B cell (primary cell): Measurements from ENCODE around the gene SPATA6L. TPM values are rescaled to one million over a fixed set of nuclear protein-coding genes. Genes with fewer than 3 reads are reported as not detected.

ENCODE experiments used
- ATAC-seq: fragments of 200-7000 bp; cut with Tn5 transposase; one replicate; pipeline ENCODE4 v1.10.0; 2021; ENCODE audit warnings: low read depth, mild to moderate bottlenecking, moderate number of reproducible peaks, moderate library complexity
- CTCF ChIA-PET: fragments of 350-600 bp; sonication (Branson Sonifier 250); formaldehyde crosslinking; loops from one replicate; lab custom pipeline; 2021; ENCODE audit warnings: antibody characterized with exemption, inconsistent platforms; lab: Charles Lee
- POLR2A ChIA-PET: fragments of 350-600 bp; sonication (Branson Sonifier 250); formaldehyde crosslinking; loops from one replicate; lab custom pipeline; 2021; ENCODE audit warnings: antibody characterized with exemption; lab: Charles Lee
- DNase-seq: peaks from one replicate; pipeline ENCODE4 v3.0.0; 2013
- H2AFZ ChIP-seq: 2 replicates; pipeline ENCODE4 v1.6.1; 2012; ENCODE audit warnings: mild to moderate bottlenecking, low read depth, low read length; ENCODE audit not compliant: insufficient read depth, poor library complexity, severe bottlenecking
- H3K27ac ChIP-seq, 2 donors: 1 replicate in 1 of 2; 2 replicates in 1 of 2; pipeline ENCODE4 v1.5.1; 2012 to 2013; ENCODE audit warnings: low read length in 2 of 2, mild to moderate bottlenecking in 2 of 2, moderate library complexity in 1 of 2
- H3K27me3 ChIP-seq, 4 experiments: fragments of 200-600 bp in 1 of 4; sonication (generic) in 1 of 4; replicated peaks in 1 of 4; 1 replicate in 2 of 4; 2 replicates in 2 of 4; pipeline versions ENCODE4 v1.6.1 to v1.7.0; 2013 to 2016; ENCODE audit warnings: low read length in 3 of 4, mild to moderate bottlenecking in 2 of 4, mixed read lengths in 1 of 4, moderate library complexity in 1 of 4; ENCODE audit not compliant: insufficient read depth in 4 of 4, control insufficient read depth in 3 of 4; ENCODE audit errors: control extremely low read depth in 1 of 4
- H3K36me3 ChIP-seq, 2 experiments: replicated peaks in 1 of 2; 1 replicate in 1 of 2; 2 replicates in 1 of 2; pipeline versions ENCODE4 v1.6.1 to v1.7.1; 2013; ENCODE audit warnings: low read length in 1 of 2; ENCODE audit not compliant: insufficient read depth in 2 of 2, control insufficient read depth in 1 of 2; ENCODE audit errors: control extremely low read depth in 1 of 2, extremely low read depth in 1 of 2
- H3K4me1 ChIP-seq, 2 donors: fragments of 200-600 bp in 1 of 2; sonication (generic) in 1 of 2; 1 replicate in 1 of 2; 2 replicates in 1 of 2; pipeline versions ENCODE4 v1.5.1 to v1.6.1; 2013 to 2017; ENCODE audit warnings: low read length in 2 of 2; ENCODE audit not compliant: control insufficient read depth in 2 of 2, insufficient read depth in 2 of 2
- H3K4me2 ChIP-seq: replicated peaks from 2 replicates; pipeline ENCODE3; 2012; ENCODE audit warnings: mild to moderate bottlenecking, low read depth, low read length; ENCODE audit not compliant: poor library complexity, severe bottlenecking
- H3K4me3 ChIP-seq, 5 experiments: fragments of 200-600 bp in 1 of 5; sonication (generic) in 1 of 5; 1 replicate in 3 of 5; 2 replicates in 2 of 5; pipeline versions ENCODE4 v1.5.1 to v1.7.0; 2011 to 2016; ENCODE audit warnings: low read length in 4 of 5, mild to moderate bottlenecking in 4 of 5, low read depth in 2 of 5, control low read depth in 1 of 5, moderate library complexity in 1 of 5; ENCODE audit not compliant: insufficient read depth in 1 of 5; ENCODE audit errors: control extremely low read depth in 1 of 5, extremely low read depth in 1 of 5
- H3K79me2 ChIP-seq: fragments of 200-600 bp; sonication (generic); one replicate; pipeline ENCODE4 v1.6.0; 2016; ENCODE audit warnings: low read length; ENCODE audit not compliant: control insufficient read depth, insufficient read depth
- H3K9ac ChIP-seq: fragments of 200-600 bp; sonication (generic); 2 replicates; pipeline ENCODE4 v1.6.1; 2017; ENCODE audit warnings: mild to moderate bottlenecking, low read length, moderate library complexity
- H3K9me3 ChIP-seq, 3 donors: one replicate each; pipeline versions ENCODE4 v1.6.1 to v1.7.1; 2013; ENCODE audit warnings: low read length in 2 of 3; ENCODE audit not compliant: control insufficient read depth in 2 of 3, insufficient read depth in 1 of 3; ENCODE audit errors: control extremely low read depth in 1 of 3
- H4K20me1 ChIP-seq: 2 replicates; pipeline ENCODE4 v1.6.0; 2012; ENCODE audit warnings: mild to moderate bottlenecking, low read length; ENCODE audit not compliant: insufficient read depth, control insufficient read depth, poor library complexity, severe bottlenecking
- H3K27ac Mint-ChIP-seq: one replicate; pipeline ENCODE4 v1.8.0; 2021; ENCODE audit warnings: mixed read lengths
- H3K27me3 Mint-ChIP-seq: one replicate; pipeline ENCODE4 v1.8.0; 2021; ENCODE audit warnings: mixed read lengths
- H3K4me1 Mint-ChIP-seq: one replicate; pipeline ENCODE4 v1.8.0; 2021; ENCODE audit warnings: mixed read lengths
- H3K4me3 Mint-ChIP-seq: one replicate; pipeline ENCODE4 v1.8.0; 2021; ENCODE audit warnings: mixed read lengths
- H3K9me3 Mint-ChIP-seq: one replicate; pipeline ENCODE4 v1.8.0; 2022; ENCODE audit warnings: mixed read lengths; ENCODE audit not compliant: insufficient read depth
- CTCF ChIP-seq: fragments of 200-600 bp; IDR thresholded peaks from one replicate; pipeline ENCODE4 v1.8.0; 2022; ENCODE audit warnings: antibody characterized with exemption, mild to moderate bottlenecking
- EZH2 ChIP-seq: IDR thresholded peaks from 2 replicates; pipeline ENCODE4 v1.6.1; 2012; ENCODE audit warnings: borderline replicate concordance, low read depth, mild to moderate bottlenecking, moderate library complexity, low read length; ENCODE audit not compliant: insufficient read depth, poor library complexity, severe bottlenecking
- WGBS: methylation state at CpG from one replicate; pipeline ENCODE4 v1.1.5; 2013; ENCODE audit warnings: missing lambda C conversion rate; ENCODE audit not compliant: insufficient coverage; 5-methylcytosine and 5-hydroxymethylcytosine counted together
- intact Hi-C: fragments of 100-400 bp; cut with micrococcal nuclease; formaldehyde crosslinking; loops from one replicate; pipeline ENCODE4 v1.10.0; 2022
- polyA plus RNA-seq: library from polyadenylated mRNA; depleted of rRNA; stranded (reverse); fragments of >200 nt; gene quantifications from 2 replicates; pipeline ENCODE4 v1.2.3, GENCODE V29; 2012
- total RNA-seq, 2 donors: library from RNA; stranded (reverse); fragments of 120-200 nt in 1 of 2; gene quantifications; 1 replicate in 1 of 2; 2 replicates in 1 of 2; pipeline versions ENCODE4 v1.2.3 to v1.2.4, GENCODE V29; 2013 to 2022

The SPATA6L gene
- total and polyA plus RNA-seq, 2 donors (not counting 1 experiment from before 2014, with no cell fraction given): 0.09 to 1.2 TPM

GRCh38 chr9:4563105-4563504, 103.2 kb downstream of the SPATA6L start:
- Mint-ChIP-seq H3K27ac (no peak overlapping the region), H3K4me3 (no peak overlapping the region), H3K9me3 (peaks cover 2% of the 10 kb centered on the region), H3K4me1 (peaks cover 11% of the 10 kb centered on the region), H3K27me3 (peaks cover 11% of the 10 kb centered on the region)
- no peak for DNase-seq
- Histone ChIP-seq H4K20me1 (no peaks in the 10 kb centered on the region), H3K9me3 (no peaks in the 10 kb centered on the region), H3K79me2 (no peaks in the 10 kb centered on the region), H2AFZ (no peak overlapping the region), H3K9ac (no peak overlapping the region), H3K27me3 (peaks cover 0 to 10% (median 0%) of the 10 kb centered on the region in 4 experiments), H3K27ac (no peak overlapping the region), H3K4me1 (peaks cover 8 to 9% of the 10 kb centered on the region in 2 donors), H3K4me2 (no peak overlapping the region), H3K4me3 (no peak overlapping the region), H3K36me3 (no peaks in the 10 kb centered on the region)
- no peak for TF ChIP-seq CTCF
- TF ChIP-seq EZH2: no peak
- ChIA-PET CTCF (no interaction called here), POLR2A (no interaction called here)
- intact Hi-C loops: no loop called here
- no peak for ATAC-seq
- WGBS: no CpG with 5 or more reads among the region's 2 CpGs

- 58% methylated on average over 3 of the region's 8 CpGs for WGBS
- peaks cover 11% of the 10 kb centered on the region for H3K27me3 Mint-ChIP-seq
- Histone ChIP-seq H3K9ac (no peak overlapping the region), H4K20me1 (no peaks in the 10 kb centered on the region), H3K4me3 (no peak overlapping the region), H3K36me3 (no peaks in the 10 kb centered on the region), H3K4me2 (no peak overlapping the region), H3K27ac (no peak overlapping the region), H3K27me3 (peaks cover 0 to 5% (median 0%) of the 10 kb centered on the region in 4 experiments), H3K9me3 (no peaks in the 10 kb centered on the region), H3K4me1 (peaks cover 8 to 9% of the 10 kb centered on the region in 2 donors), H3K79me2 (no peaks in the 10 kb centered on the region), H2AFZ (no peak overlapping the region)
- no peak for TF ChIP-seq EZH2
- H3K27ac Mint-ChIP-seq: no peak overlapping the region
- no peaks in the 10 kb centered on the region for H3K9me3 Mint-ChIP-seq
- peak overlapping the region; percentile 38 for H3K4me3 Mint-ChIP-seq
- ATAC-seq (no peak), DNase-seq (peak; percentile 8)
- intact Hi-C loops: no loop called here
- POLR2A ChIA-PET: no interaction called here
- peaks cover 11% of the 10 kb centered on the region for H3K4me1 Mint-ChIP-seq
- CTCF ChIA-PET: no interaction called here
Measured at GRCh38 chr9:4559261-4560182, 106.8 kb downstream of the SPATA6L start.
